GM12801 (cell line): ENCODE measurements around the gene ORAI2.

Experiments
- CTCF ChIP-seq: IDR thresholded peaks from one replicate; pipeline ENCODE4 v1.5.1; 2011; ENCODE audit warnings: control low read depth; ENCODE audit not compliant: insufficient read length; ENCODE audit errors: extremely low read depth

The ORAI2 gene

GRCh38 chr7:102459221-102459844 is 26.0 kb downstream of the ORAI2 start:
- TF ChIP-seq CTCF = no peak

GRCh38 chr7:102460467-102460866 is 27.1 kb downstream of the ORAI2 start:
- TF ChIP-seq CTCF = no peak

GRCh38 chr7:102463841-102464576 is 30.6 kb downstream of the ORAI2 start:
- TF ChIP-seq CTCF = no peak

- no peak for TF ChIP-seq CTCF
These were observed 31.4 kb downstream of the ORAI2 start, which contains the start of the genes ALKBH4 and LRWD1 for GRCh38 chr7:102464577-102465280. Gene ALKBH4 (minus strand): TSS chr7:102464863. CDS start chr7:102464836, 27 bp downstream. Gene LRWD1 (plus strand): TSS chr7:102464984. CDS start chr7:102465081, 97 bp downstream.

- no peak for TF ChIP-seq CTCF
These were observed 32.7 kb downstream of the ORAI2 start for GRCh38 chr7:102466097-102466496.

- no peak for TF ChIP-seq CTCF
These were observed 34.5 kb downstream of the ORAI2 start for GRCh38 chr7:102467581-102468477.
